Measurements from ENCODE around the gene OASL.

The OASL gene, protein sequence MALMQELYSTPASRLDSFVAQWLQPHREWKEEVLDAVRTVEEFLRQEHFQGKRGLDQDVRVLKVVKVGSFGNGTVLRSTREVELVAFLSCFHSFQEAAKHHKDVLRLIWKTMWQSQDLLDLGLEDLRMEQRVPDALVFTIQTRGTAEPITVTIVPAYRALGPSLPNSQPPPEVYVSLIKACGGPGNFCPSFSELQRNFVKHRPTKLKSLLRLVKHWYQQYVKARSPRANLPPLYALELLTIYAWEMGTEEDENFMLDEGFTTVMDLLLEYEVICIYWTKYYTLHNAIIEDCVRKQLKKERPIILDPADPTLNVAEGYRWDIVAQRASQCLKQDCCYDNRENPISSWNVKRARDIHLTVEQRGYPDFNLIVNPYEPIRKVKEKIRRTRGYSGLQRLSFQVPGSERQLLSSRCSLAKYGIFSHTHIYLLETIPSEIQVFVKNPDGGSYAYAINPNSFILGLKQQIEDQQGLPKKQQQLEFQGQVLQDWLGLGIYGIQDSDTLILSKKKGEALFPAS

DNA sequence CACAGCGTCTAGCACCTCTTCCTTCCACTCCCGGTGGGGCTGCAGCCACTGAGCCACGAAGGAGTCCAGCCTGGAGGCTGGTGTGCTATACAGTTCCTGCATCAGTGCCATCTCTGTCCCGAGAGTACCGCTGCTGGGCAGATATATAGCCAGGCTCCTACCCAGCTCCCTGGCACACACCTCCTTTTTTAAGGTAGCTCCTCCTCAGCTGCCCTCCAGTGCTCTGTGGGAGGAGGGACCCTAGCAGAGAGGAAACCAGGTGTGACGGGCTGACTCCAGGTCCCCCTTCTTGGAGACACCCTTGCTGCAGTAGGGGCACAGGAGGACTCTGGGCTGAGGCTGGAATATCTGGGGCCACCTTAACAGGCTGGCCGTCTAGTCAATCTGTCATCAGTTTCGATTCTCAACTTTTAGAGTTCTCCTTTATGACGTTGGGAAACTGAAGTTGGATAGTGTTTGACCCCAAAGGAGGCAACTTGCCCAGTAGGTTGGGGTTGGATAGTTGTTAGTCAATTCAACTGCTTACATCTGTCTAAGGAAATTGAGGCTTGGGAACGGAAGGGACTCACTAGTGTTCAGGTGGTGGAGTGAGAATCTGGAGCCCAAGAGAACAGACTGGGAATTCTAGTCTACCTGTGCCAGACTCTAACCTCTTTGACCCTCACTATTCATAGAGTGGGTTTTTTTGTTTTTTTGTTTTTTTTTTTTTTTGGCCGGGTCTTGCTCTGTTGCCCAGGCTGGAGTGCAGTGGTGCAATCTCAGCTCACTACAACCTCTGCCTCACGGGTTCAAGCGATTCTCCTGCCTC, at the start of gene OASL:
OASL (minus strand) TSS at position 386 of the 808 bp plus-strand sequence; CDS start at position 111, 275 bp downstream.
- Histone ChIP-seq H3K4me3 (ENCODE audit: low read depth, low read length) (peak within 1 kb of the TSS; percentile 17), H3K36me3 (ENCODE audit: control insufficient read depth in 2 of 2, insufficient read depth in 1 of 2, low read length in 2 of 2) (no peaks in the 10 kb centered on the region), H3K27ac (ENCODE audit: extremely low read depth, low read depth, low read length) (no peak within 1 kb of the TSS), H3K9me3 (ENCODE audit: control insufficient read depth, insufficient read depth, low read depth, low read length) (no peaks in the 10 kb centered on the region), H3K4me1 (ENCODE audit: control insufficient read depth, insufficient read depth, low read length) (no peaks in the 10 kb centered on the region)
- CTCF ChIA-PET: interaction anchor here (0.6 kb wide), 1 partner anchor 15 kb away, joined by 5 read pairs; no protein-coding TSS in a partner anchor
- POLR2A ChIA-PET: no interaction called here
- TF ChIP-seq HIC1 (tag by site-specific recombination; IDR thresholded peaks at IDR 0.05) (no peak), KLF9 (tag by site-specific recombination; IDR thresholded peaks at IDR 0.05; ENCODE audit: low read depth) (peak; percentile 73), ZNF629 (tag by site-specific recombination; IDR thresholded peaks at IDR 0.05) (0 out of 2 replicates have a peak, but pooled peaks have one; percentile 20), SP7 (tag by site-specific recombination; IDR thresholded peaks at IDR 0.05) (no peak), ZNF449 (tag by site-specific recombination; IDR thresholded peaks at IDR 0.05) (no peak), ZNF341 (tag by site-specific recombination; IDR thresholded peaks at IDR 0.05; ENCODE audit: low read depth) (no peak), ZNF785 (tag by site-specific recombination; IDR thresholded peaks at IDR 0.05) (no peak), ZBTB20 (tag by site-specific recombination; IDR thresholded peaks at IDR 0.05) (0 out of 2 replicates have a peak, but pooled peaks have one; percentile 25), ZNF843 (tag by site-specific recombination; IDR thresholded peaks at IDR 0.05) (no peak), ZSCAN18 (tag by site-specific recombination; IDR thresholded peaks at IDR 0.05) (no peak), ZNF580 (tag by site-specific recombination; IDR thresholded peaks at IDR 0.05) (0 out of 2 replicates have a peak, but pooled peaks have one; percentile 28), ZNF362 (tag by site-specific recombination; IDR thresholded peaks at IDR 0.05) (peak; percentile 82), ZNF521 (tag by site-specific recombination; IDR thresholded peaks at IDR 0.05) (no peak), PRDM6 (tag by site-specific recombination; IDR thresholded peaks at IDR 0.05) (no peak), ZNF133 (tag by site-specific recombination; IDR thresholded peaks at IDR 0.05) (no peak), ZNF626 (tag by site-specific recombination; IDR thresholded peaks at IDR 0.05) (no peak), ZNF18 (tag by site-specific recombination; IDR thresholded peaks at IDR 0.05) (no peak), KLF16 (tag by site-specific recombination; IDR thresholded peaks at IDR 0.05) (no peak), ZBTB17 (tag by site-specific recombination; IDR thresholded peaks at IDR 0.05) (peak; percentile 82), IKZF3 (tag by site-specific recombination; IDR thresholded peaks at IDR 0.05) (no peak)
- TF ChIP-seq, protein P1, sequence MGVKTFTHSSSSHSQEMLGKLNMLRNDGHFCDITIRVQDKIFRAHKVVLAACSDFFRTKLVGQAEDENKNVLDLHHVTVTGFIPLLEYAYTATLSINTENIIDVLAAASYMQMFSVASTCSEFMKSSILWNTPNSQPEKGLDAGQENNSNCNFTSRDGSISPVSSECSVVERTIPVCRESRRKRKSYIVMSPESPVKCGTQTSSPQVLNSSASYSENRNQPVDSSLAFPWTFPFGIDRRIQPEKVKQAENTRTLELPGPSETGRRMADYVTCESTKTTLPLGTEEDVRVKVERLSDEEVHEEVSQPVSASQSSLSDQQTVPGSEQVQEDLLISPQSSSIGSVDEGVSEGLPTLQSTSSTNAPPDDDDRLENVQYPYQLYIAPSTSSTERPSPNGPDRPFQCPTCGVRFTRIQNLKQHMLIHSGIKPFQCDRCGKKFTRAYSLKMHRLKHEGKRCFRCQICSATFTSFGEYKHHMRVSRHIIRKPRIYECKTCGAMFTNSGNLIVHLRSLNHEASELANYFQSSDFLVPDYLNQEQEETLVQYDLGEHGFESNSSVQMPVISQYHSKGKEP (tag by site-specific recombination; IDR thresholded peaks at IDR 0.05): no peak

All from HEK293 (cell line).